ENCODE data around the gene IL1RAPL2. TPM values are rescaled to one million over a fixed set of nuclear protein-coding genes. Genes with fewer than 3 reads are reported as not detected.
"Not testable (repeated sequence)": the region's sequence is repeated elsewhere in the genome, so short reads cannot be mapped to it uniquely, and the experiment has no call there.

Gene IL1RAPL2
- total RNA-seq, 1 experiment from 2014 or later = not detected

- Histone ChIP-seq H3K36me3 (no peaks in the 10 kb centered on the region), H3K4me1 (replicated peaks) (no peaks in the 10 kb centered on the region), H3K4me3 (no peak overlapping the region), H3K9me3 (replicated peaks) (no peaks in the 10 kb centered on the region), H3K27me3 (replicated peaks) (no peaks in the 10 kb centered on the region), H3K27ac (no peak overlapping the region)
- DNase-seq (ENCODE audit: low read depth in 1 of 2, low spot score in 2 of 2) = no peak
Observed at GRCh38 chrX:105050921-105051320, 484.9 kb downstream of the IL1RAPL2 start.

GRCh38 chrX:105051364-105051763, 485.4 kb downstream of the IL1RAPL2 start:
- Histone ChIP-seq H3K9me3 (replicated peaks) (no peaks in the 10 kb centered on the region), H3K4me1 (replicated peaks) (no peaks in the 10 kb centered on the region), H3K27ac (no peak overlapping the region), H3K27me3 (replicated peaks) (no peaks in the 10 kb centered on the region), H3K36me3 (no peaks in the 10 kb centered on the region), H3K4me3 (no peak overlapping the region)
- DNase-seq (ENCODE audit: low read depth in 1 of 2, low spot score in 2 of 2) = no peak

GRCh38 chrX:105052926-105053325, 486.9 kb downstream of the IL1RAPL2 start:
- no peaks in the 10 kb centered on the region for H3K9me3 ChIP-seq (replicated peaks)
- no peak overlapping the region for H3K4me3 ChIP-seq
- H3K4me1 ChIP-seq (replicated peaks) = no peaks in the 10 kb centered on the region
- H3K27me3 ChIP-seq (replicated peaks) = no peaks in the 10 kb centered on the region
- DNase-seq (ENCODE audit: low read depth in 1 of 2, low spot score in 2 of 2) = no peak
- no peaks in the 10 kb centered on the region for H3K36me3 ChIP-seq
- no peak overlapping the region for H3K27ac ChIP-seq

GRCh38 chrX:105063743-105064142, 497.7 kb downstream of the IL1RAPL2 start:
- Histone ChIP-seq H3K4me3 (no peak overlapping the region), H3K4me1 (replicated peaks) (no peaks in the 10 kb centered on the region), H3K9me3 (replicated peaks) (no peaks in the 10 kb centered on the region), H3K27ac (no peak overlapping the region), H3K36me3 (no peaks in the 10 kb centered on the region), H3K27me3 (replicated peaks) (no peaks in the 10 kb centered on the region)
- no peak for DNase-seq (ENCODE audit: low read depth in 1 of 2, low spot score in 2 of 2)

- Histone ChIP-seq H3K9me3 (replicated peaks) (no peaks in the 10 kb centered on the region), H3K36me3 (no peaks in the 10 kb centered on the region), H3K27me3 (replicated peaks) (no peaks in the 10 kb centered on the region), H3K4me1 (replicated peaks) (no peaks in the 10 kb centered on the region), H3K4me3 (no peak overlapping the region), H3K27ac (no peak overlapping the region)
- DNase-seq (ENCODE audit: low read depth in 1 of 2, low spot score in 2 of 2) = no peak
Observed at GRCh38 chrX:105098201-105098600, 532.2 kb downstream of the IL1RAPL2 start.

- DNase-seq (ENCODE audit: low read depth in 1 of 2, low spot score in 2 of 2) = no peak
- H3K27ac ChIP-seq = no peak overlapping the region
- H3K9me3 ChIP-seq (replicated peaks) = no peaks in the 10 kb centered on the region
- H3K4me3 ChIP-seq = no peak overlapping the region
- H3K4me1 ChIP-seq (replicated peaks) = no peaks in the 10 kb centered on the region
- no peaks in the 10 kb centered on the region for H3K36me3 ChIP-seq
- no peaks in the 10 kb centered on the region for H3K27me3 ChIP-seq (replicated peaks)
Observed at GRCh38 chrX:105098812-105099211, 532.8 kb downstream of the IL1RAPL2 start.

- no peaks in the 10 kb centered on the region for H3K4me1 ChIP-seq (replicated peaks)
- no peaks in the 10 kb centered on the region for H3K9me3 ChIP-seq (replicated peaks)
- no peak overlapping the region for H3K4me3 ChIP-seq
- no peak for DNase-seq (ENCODE audit: low read depth in 1 of 2, low spot score in 2 of 2)
- no peaks in the 10 kb centered on the region for H3K27me3 ChIP-seq (replicated peaks)
- no peak overlapping the region for H3K27ac ChIP-seq
- no peaks in the 10 kb centered on the region for H3K36me3 ChIP-seq
Observed at GRCh38 chrX:105101378-105101777, 535.4 kb downstream of the IL1RAPL2 start.

- Histone ChIP-seq H3K36me3 (no peaks in the 10 kb centered on the region), H3K27me3 (replicated peaks) (no peaks in the 10 kb centered on the region), H3K4me1 (replicated peaks) (no peaks in the 10 kb centered on the region), H3K4me3 (no peak overlapping the region), H3K27ac (no peak overlapping the region), H3K9me3 (replicated peaks) (no peaks in the 10 kb centered on the region)
- DNase-seq (ENCODE audit: low read depth in 1 of 2, low spot score in 2 of 2) = no peak
Observed at GRCh38 chrX:105109936-105110335, 543.9 kb downstream of the IL1RAPL2 start.

GRCh38 chrX:105114554-105115130, 548.6 kb downstream of the IL1RAPL2 start:
- H3K27me3 ChIP-seq (replicated peaks) = no peaks in the 10 kb centered on the region
- no peaks in the 10 kb centered on the region for H3K4me1 ChIP-seq (replicated peaks)
- H3K27ac ChIP-seq = no peak overlapping the region
- no peaks in the 10 kb centered on the region for H3K36me3 ChIP-seq
- no peaks in the 10 kb centered on the region for H3K9me3 ChIP-seq (replicated peaks)
- H3K4me3 ChIP-seq = no peak overlapping the region
- no peak for DNase-seq (ENCODE audit: low read depth in 1 of 2, low spot score in 2 of 2)

GRCh38 chrX:105115596-105116320, 549.8 kb downstream of the IL1RAPL2 start:
- H3K9me3 ChIP-seq (replicated peaks) = not testable (repeated sequence)

GRCh38 chrX:105116486-105116885, 550.5 kb downstream of the IL1RAPL2 start:
- no peak overlapping the region for H3K4me3 ChIP-seq
- H3K9me3 ChIP-seq (replicated peaks) = no peaks in the 10 kb centered on the region
- H3K27ac ChIP-seq = no peak overlapping the region
- no peak for DNase-seq (ENCODE audit: low read depth in 1 of 2, low spot score in 2 of 2)
- H3K4me1 ChIP-seq (replicated peaks) = no peaks in the 10 kb centered on the region
- H3K36me3 ChIP-seq = no peaks in the 10 kb centered on the region
- no peaks in the 10 kb centered on the region for H3K27me3 ChIP-seq (replicated peaks)

More at GRCh38 chrX:105115596-105116320, 549.8 kb downstream of the IL1RAPL2 start:
- H3K4me3 ChIP-seq; H3K4me1 ChIP-seq (replicated peaks); H3K27me3 ChIP-seq (replicated peaks); H3K27ac ChIP-seq; DNase-seq (ENCODE audit: low read depth in 1 of 2, low spot score in 2 of 2); H3K36me3 ChIP-seq: not testable (repeated sequence)

- no peaks in the 10 kb centered on the region for H3K27me3 ChIP-seq (replicated peaks)
- DNase-seq (ENCODE audit: low read depth in 1 of 2, low spot score in 2 of 2) = no peak
- H3K27ac ChIP-seq = no peak overlapping the region
- no peaks in the 10 kb centered on the region for H3K9me3 ChIP-seq (replicated peaks)
- no peaks in the 10 kb centered on the region for H3K36me3 ChIP-seq
- no peaks in the 10 kb centered on the region for H3K4me1 ChIP-seq (replicated peaks)
- H3K4me3 ChIP-seq = no peak overlapping the region
Observed at GRCh38 chrX:105117621-105118020, 551.6 kb downstream of the IL1RAPL2 start.

- Histone ChIP-seq H3K4me1 (replicated peaks) (no peaks in the 10 kb centered on the region), H3K4me3 (no peak overlapping the region), H3K27ac (no peak overlapping the region), H3K9me3 (replicated peaks) (no peaks in the 10 kb centered on the region), H3K27me3 (replicated peaks) (no peaks in the 10 kb centered on the region), H3K36me3 (no peaks in the 10 kb centered on the region)
- DNase-seq (ENCODE audit: low read depth in 1 of 2, low spot score in 2 of 2) = no peak
Observed at GRCh38 chrX:105120463-105120862, 554.5 kb downstream of the IL1RAPL2 start.

GRCh38 chrX:105121186-105121585, 555.2 kb downstream of the IL1RAPL2 start:
- no peaks in the 10 kb centered on the region for H3K4me1 ChIP-seq (replicated peaks)
- DNase-seq (ENCODE audit: low read depth in 1 of 2, low spot score in 2 of 2) = no peak
- H3K4me3 ChIP-seq = no peak overlapping the region
- H3K27ac ChIP-seq = no peak overlapping the region
- H3K27me3 ChIP-seq (replicated peaks) = no peaks in the 10 kb centered on the region
- no peaks in the 10 kb centered on the region for H3K9me3 ChIP-seq (replicated peaks)
- no peaks in the 10 kb centered on the region for H3K36me3 ChIP-seq

Measured in SJSA1 (cell line).